GM18526 (cell line): ENCODE measurements around the gene SPAG16.

Source experiments
- POLR2A ChIP-seq: IDR thresholded peaks from 3 replicates; pipeline ENCODE4 v1.6.1; 2011; ENCODE audit not compliant: insufficient read length; ENCODE audit errors: extremely low read depth

The SPAG16 gene

GRCh38 chr2:213284105-213285090 is at the start of gene SPAG16:
Gene SPAG16 (plus strand): TSS chr2:213284464.
- peak; percentile 52 for TF ChIP-seq POLR2A

- TF ChIP-seq POLR2A, result no peak
These were observed 49.6 kb upstream of the SPAG16 start for GRCh38 chr2:213234641-213235040.

GRCh38 chr2:213235741-213236140 is 48.5 kb upstream of the SPAG16 start:
- no peak for TF ChIP-seq POLR2A

GRCh38 chr2:213237251-213237650 is 47.0 kb upstream of the SPAG16 start:
- no peak for TF ChIP-seq POLR2A

GRCh38 chr2:213237787-213238186 is 46.5 kb upstream of the SPAG16 start:
- peak; percentile 4 for TF ChIP-seq POLR2A

DNA sequence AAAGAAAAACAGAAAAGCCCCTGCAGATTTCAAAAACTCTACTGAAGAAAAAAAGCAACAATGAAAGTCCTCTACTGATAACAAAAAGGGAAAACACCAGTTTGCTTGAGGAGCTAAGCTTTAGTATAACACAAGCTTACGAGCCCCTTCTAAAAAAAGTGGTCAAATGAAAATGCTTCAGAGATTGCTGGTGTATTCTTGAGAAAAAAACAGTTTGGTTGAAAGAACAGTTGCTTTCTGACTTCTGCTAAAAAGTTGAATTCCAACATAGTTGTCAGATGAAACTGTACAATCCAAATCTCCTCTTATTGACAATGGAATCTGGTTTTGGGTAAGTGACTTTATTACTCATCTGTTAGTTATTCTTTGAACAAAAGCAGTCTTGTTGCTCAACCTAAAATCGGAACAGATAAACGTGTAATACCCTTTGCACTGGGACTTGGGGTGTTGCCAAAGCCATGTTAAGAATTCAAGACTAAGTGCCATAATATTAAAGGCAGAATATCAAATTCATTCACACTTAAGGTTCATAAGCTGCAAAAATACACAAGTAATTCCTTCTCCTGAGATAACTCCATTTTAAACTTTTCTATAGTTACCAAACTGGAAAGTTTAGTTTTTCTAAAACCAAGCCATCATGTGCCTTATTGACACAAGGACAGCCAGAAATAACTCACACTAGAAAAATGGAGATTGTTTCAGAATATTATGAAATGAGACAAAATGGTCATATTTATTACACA is 45.3 kb upstream of the SPAG16 start:
- TF ChIP-seq POLR2A, result peak; percentile 30

- TF ChIP-seq POLR2A, result no peak
These were observed 42.4 kb upstream of the SPAG16 start for GRCh38 chr2:213241817-213242216.

DNA sequence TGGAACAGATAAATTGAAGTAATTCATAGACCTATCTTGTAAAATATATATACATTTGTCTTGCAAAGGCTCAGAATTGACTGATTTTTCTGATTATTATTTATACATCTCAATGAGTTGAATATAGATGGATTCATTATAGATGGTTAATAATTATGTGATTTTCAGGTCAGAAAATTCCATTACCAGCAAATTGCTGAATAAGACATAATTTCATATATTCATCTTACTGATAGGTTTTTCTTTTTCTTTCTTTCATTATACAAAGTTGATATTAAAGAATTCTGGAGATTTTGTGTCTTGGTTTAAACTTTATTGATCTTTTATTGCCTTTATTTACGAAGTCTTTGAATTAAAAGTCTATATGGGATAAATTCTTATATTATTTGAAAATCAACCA is 41.6 kb upstream of the SPAG16 start:
- no peak for TF ChIP-seq POLR2A

- no peak for TF ChIP-seq POLR2A
These were observed 40.8 kb upstream of the SPAG16 start for GRCh38 chr2:213243189-213244044.

DNA sequence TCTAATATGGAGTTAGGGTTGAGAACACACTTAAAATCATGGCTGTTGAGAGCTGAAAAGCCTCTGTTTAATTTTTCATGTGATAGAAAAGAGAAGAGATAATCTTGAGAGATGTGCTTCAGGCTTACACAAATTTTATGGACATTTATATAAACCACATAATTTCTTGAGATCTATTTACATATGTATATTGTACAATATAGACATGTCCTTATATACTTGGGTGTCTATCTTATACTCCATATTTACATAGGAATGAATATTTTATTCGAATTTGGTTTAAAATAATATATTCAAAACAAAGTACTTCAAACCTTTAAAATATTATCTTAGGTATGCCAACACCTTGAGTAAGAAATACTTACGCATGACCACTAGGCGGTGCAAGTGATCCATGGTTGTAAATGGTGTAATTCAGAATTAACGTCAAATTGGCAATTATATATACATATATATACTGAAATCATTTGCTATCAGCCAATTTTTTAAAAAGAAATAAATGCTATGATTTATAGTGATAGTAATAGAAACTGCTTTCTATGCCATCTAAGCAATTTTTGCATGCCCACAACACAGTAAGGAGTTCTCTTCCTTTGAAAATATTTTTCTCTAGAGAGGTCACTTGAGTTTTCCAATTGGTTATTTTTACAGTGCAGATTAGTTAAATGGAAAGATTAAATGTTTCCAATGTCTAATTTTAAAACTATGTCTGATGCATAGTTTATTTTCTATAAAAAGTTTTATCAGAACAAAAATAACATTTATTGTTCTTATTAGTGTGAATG is 37.6 kb upstream of the SPAG16 start:
- no peak for TF ChIP-seq POLR2A

GRCh38 chr2:213247566-213247965 is 36.7 kb upstream of the SPAG16 start:
- no peak for TF ChIP-seq POLR2A

DNA sequence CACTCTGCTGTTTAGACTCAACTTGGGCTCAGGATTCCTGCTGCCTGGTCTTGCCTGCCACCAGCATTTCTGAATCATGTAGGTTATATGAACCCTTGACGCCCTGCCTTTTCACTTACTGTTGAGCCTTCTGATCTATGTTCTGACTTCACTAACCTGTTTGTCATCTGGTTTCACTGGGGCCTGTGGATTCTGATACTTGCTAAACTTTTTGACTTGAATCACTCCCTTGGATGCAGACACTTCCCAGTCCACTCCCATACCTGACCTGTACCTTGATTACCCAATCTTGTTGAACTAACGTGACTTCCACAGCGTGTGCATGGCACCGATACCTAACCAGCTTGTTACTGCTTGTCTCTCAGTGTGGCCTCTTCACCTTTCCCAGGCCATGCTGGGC is 35.6 kb upstream of the SPAG16 start:
- no peak for TF ChIP-seq POLR2A

- no peak for TF ChIP-seq POLR2A
These were observed 34.8 kb upstream of the SPAG16 start for GRCh38 chr2:213249502-213249901.

DNA sequence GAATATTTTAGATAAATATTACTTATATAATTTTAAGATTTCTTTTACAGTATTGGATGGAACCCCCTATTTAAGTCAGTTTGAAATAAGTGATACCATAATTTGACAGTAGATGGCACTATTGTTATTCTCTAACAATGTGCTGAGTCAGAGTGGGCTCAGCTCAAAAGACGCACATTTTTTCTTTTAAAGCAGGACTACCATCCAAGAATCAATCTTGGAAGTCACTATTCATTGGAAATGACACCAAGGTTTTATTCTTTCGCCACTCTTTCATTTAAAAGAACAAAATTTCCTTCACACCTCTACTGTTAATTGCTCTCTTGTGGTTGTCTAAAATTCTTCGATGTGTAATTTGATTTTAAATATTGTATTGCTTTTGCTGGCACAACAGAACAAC is 32.6 kb upstream of the SPAG16 start:
- TF ChIP-seq POLR2A, result no peak
